ENCODE data around the gene CAMTA1. TPM values are rescaled to one million over a fixed set of nuclear protein-coding genes. Genes with fewer than 3 reads are reported as not detected.

The CAMTA1 gene
- polyA plus RNA-seq, 1 donor from 2014 or later = 162 TPM

- Histone ChIP-seq H3K27me3 (ENCODE audit: insufficient read depth, low read depth, low read length) (no peaks in the 10 kb centered on the region), H4K20me1 (ENCODE audit: insufficient read depth) (no peaks in the 10 kb centered on the region), H3K9ac (ENCODE audit: low read length) (no peak overlapping the region), H3K4me2 (ENCODE audit: low read length) (no peak overlapping the region), H3K9me2 (ENCODE audit: insufficient read depth, low read length) (no peaks in the 10 kb centered on the region), H3K79me2 (replicated peaks; ENCODE audit: insufficient read depth, low read length) (no peaks in the 10 kb centered on the region), H3K4me3 (ENCODE audit: low read length) (no peak overlapping the region), H3K27ac (ENCODE audit: low read length) (no peak overlapping the region), H2AFZ (ENCODE audit: low read depth, low read length) (no peak overlapping the region), H3K36me3 (ENCODE audit: insufficient read depth, low read length) (no peaks in the 10 kb centered on the region), H3F3A (ENCODE audit: insufficient read depth, low read length, poor library complexity, severe bottlenecking) (no peaks in the 10 kb centered on the region), H3K9me3 (ENCODE audit: low read length) (no peaks in the 10 kb centered on the region)
- TF ChIP-seq CTCF (IDR thresholded peaks at IDR 0.05; ENCODE audit: poor library complexity, severe bottlenecking) = no peak
- TF ChIP-seq TAF1 (IDR thresholded peaks at IDR 0.05; ENCODE audit: low read depth) = no peak
- no peak for TF ChIP-seq MXI1 (conservative IDR thresholded peaks at IDR 0.05; ENCODE audit: poor library complexity, severe bottlenecking)
Observed at GRCh38 chr1:7172804-7173203, 387.6 kb downstream of the CAMTA1 start.

- H3K27ac ChIP-seq (ENCODE audit: low read length) = no peak overlapping the region
- no peaks in the 10 kb centered on the region for H3K27me3 ChIP-seq (ENCODE audit: insufficient read depth, low read depth, low read length)
- H3K79me2 ChIP-seq (replicated peaks; ENCODE audit: insufficient read depth, low read length) = no peaks in the 10 kb centered on the region
- H3K9me2 ChIP-seq (ENCODE audit: insufficient read depth, low read length) = no peaks in the 10 kb centered on the region
- no peak overlapping the region for H3K4me3 ChIP-seq (ENCODE audit: low read length)
- no peaks in the 10 kb centered on the region for H4K20me1 ChIP-seq (ENCODE audit: insufficient read depth)
- no peaks in the 10 kb centered on the region for H3F3A ChIP-seq (ENCODE audit: insufficient read depth, low read length, poor library complexity, severe bottlenecking)
- no peaks in the 10 kb centered on the region for H3K9me3 ChIP-seq (ENCODE audit: low read length)
- no peak overlapping the region for H3K9ac ChIP-seq (ENCODE audit: low read length)
- no peak overlapping the region for H3K4me2 ChIP-seq (ENCODE audit: low read length)
- H3K36me3 ChIP-seq (ENCODE audit: insufficient read depth, low read length) = no peaks in the 10 kb centered on the region
- H2AFZ ChIP-seq (ENCODE audit: low read depth, low read length) = no peak overlapping the region
- TF ChIP-seq EP300 (conservative IDR thresholded peaks at IDR 0.05; ENCODE audit: poor library complexity, severe bottlenecking) (no peak), CTCF (IDR thresholded peaks at IDR 0.05; ENCODE audit: poor library complexity, severe bottlenecking) (no peak), POLR2AphosphoS5 (IDR thresholded peaks at IDR 0.05) (no peak), MXI1 (conservative IDR thresholded peaks at IDR 0.05; ENCODE audit: poor library complexity, severe bottlenecking) (no peak), TAF1 (IDR thresholded peaks at IDR 0.05; ENCODE audit: low read depth) (no peak), REST (IDR thresholded peaks at IDR 0.05; ENCODE audit: borderline replicate concordance) (no peak), EZH2 (IDR thresholded peaks at IDR 0.05; ENCODE audit: borderline replicate concordance, insufficient read depth, low read length, poor library complexity, severe bottlenecking) (no peak), SMC3 (conservative IDR thresholded peaks at IDR 0.05; ENCODE audit: poor library complexity) (no peak), RAD21 (conservative IDR thresholded peaks at IDR 0.05) (no peak)
Observed at GRCh38 chr1:7174561-7174960, 389.3 kb downstream of the CAMTA1 start.

All from neural cell (in vitro differentiated cells).